ENCODE measurements around the gene ARHGAP27. TPM values are rescaled to one million over a fixed set of nuclear protein-coding genes. Genes with fewer than 3 reads are reported as not detected.

ARHGAP27 gene
- total RNA-seq, 1 donor from 2014 or later, result 2.0 TPM

DNA sequence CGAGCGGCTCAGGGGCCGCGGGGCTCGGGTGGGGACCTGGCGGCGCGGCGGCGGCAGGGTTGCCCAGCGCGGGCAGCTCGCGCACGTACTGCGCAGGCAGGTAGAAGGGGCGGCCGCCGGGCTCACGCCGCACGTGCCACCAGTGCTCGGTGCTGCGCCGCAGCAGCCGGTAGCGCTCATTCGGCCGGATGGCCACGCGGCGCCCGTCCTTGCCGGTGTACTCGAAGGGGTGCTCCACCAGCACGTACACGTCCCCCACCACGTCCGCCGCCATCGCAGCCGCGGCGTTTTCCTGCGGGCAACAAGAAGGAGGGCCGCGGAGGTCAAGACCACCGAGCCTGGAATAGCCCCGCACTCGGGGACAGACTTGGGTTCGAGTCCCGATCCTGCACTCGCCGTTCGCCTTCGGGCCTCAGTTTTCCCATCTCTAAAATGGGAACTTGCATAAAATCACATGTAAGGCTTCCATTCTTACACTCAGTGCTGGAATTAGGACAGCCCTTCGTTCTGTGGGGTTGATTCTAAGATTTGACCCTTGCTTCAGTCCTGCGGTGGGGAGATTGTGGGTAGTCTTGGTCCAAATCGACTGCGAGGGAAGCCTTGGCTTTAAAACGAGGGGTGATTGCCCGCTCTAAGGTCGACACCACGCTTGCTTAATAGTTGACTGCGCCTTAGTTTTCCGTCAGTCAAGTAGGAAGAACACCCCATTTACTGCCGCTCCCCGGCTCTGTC lies 2.5 kb downstream of the ARHGAP27 start:
- no peak for DNase-seq

DNA sequence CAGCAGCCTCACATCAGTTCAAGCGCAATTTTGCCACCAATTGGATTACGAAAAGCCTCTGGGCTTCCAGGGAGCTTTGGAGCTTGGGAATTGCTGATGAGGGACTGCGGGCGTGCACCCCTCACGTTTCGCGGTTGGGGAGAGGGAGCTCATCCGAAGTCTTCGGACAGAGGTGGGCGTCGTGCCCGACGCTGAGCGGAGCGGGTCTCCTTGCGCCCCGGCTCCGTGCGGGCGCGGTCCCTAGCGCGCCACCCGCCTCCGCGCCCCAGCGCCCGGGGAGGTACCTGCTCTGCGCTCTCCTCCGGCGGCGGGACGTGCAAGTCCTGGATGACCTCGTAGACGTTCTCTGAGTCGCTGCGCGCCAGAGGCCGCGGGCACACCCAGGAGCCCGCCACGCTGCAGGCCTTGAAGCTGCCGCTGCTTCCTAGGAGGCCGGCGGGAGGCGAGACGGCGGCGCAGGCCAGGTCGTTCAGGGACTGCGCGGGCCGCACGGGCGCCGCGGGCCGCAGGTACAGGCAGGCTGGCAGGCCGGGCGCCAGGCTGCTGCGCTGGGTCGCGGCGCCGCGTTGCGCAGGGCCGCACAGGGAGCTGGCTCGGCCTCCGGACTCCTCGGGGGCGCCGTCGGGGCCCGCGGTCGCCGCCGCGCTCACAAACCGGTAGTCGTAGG lies 3.2 kb downstream of the ARHGAP27 start:
- peak; percentile 20 for DNase-seq

DNA sequence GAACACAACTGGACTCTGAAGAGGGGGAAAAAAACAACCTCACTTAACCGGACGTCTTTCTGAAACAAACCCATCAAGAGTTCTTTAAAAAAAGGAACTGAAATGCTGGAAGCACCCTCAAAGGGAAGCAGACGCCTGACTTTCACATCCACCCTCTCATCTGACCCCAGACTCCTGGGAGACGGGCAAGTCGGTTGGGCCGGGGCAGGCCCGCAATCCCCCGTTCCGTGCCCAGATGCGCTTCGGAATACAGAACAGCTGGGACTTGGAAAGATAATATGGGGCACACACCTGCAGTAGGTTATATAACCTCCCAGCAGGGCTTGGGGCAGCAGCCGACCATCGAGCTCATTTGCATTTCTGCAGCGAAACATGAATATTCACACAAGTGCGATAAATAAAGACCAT lies 3.7 kb downstream of the ARHGAP27 start:
- DNase-seq, result no peak

DNA sequence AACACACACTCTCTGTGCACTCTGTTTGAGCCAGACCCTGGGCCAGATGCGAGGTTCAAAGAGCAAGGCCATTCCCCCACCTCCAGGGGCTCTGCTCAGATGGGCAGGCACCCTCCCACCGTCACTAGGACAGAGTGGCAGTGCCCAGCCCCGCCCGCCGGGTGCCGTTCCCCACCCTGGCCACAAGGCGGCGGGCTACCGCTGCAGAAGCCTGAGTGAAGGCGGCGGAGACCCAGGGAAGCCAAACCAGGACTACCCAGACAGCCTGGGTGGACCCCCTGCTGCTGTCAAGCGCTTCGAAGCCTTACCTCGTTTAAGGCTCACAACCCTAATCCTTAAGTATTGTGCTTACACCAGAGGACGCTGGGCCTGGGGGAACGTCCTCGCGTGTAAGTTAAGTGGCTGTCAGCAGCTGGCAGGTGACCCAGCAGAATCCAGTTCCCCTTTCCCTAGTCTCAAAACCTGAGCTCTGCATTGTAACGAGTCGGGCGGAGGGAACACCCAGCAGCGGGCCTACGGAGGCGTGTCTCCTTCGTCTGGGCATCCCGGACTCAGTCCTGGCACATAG lies 4.5 kb downstream of the ARHGAP27 start:
- peak; percentile 50 for DNase-seq

DNA sequence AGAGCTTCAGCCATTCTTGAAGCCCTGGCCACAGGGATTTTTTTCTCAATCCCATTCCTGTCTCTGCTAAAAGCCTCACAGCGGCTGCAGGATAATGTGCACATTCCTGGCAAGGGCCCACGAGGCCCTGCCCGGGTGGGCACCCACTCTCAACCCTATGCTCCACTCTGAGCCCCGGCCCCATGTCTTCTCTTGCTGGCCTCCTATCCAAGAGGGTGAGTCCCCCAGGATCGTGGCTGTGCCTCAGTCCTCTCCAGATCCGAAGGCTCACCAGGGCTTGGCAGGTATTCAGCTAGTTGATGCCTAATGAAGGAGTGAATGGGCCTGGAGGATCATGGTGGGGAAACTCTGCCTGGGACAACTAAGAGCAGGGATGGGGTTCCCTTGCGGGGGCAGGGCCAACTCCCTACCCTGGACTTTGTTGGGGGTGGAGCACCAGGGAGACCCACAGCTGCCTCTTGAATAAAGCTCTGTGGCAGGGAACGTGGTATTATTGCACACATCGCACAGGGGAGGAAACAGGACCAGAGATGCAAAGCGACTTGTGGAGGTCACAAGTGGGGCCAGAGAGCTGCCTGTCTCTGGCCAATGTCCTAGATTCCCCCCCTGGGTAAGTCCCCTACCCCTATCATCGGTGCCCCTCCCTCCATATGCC lies 5.4 kb downstream of the ARHGAP27 start:
- no peak for DNase-seq

DNA sequence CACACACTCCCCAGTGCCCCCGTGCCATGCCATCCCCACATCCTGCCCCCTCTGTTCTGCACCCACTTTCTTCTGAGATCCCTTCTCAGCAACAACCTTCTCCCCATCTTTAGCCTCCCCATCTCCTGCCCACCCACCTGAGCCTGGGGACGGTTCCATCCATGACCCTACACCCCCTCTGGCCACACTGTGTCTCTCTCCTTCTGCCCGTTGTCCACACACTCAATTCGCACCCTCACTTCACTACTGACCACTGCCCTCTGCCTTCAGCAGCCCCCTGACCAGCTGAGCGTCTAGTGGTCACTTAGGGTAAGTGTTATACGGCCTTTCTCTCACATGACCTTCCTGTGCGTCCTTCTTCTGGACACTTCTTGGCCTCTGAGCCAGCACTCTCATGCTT lies 6.1 kb downstream of the ARHGAP27 start:
- no peak for DNase-seq

DNA sequence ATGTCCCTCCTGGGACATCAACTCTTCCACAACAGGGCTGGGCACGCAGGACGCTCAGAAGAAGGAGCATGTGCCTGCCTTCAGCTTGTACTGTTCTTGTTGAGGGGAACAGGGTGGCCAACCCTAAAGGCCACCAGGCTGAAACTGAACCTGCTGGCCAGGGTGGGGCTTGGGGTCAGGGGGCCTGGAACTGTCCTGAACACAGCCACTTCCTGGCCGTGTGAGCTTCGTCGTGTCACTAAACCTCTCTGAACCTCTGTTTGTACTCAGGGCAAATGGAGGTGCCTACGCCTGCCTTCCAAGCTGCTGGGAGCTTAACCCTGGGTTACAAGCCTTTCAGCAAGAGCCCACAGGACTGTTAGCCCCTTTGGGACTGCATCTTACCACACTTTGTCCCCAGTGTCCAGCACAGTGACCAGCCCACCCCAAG lies 6.7 kb downstream of the ARHGAP27 start:
- no peak for DNase-seq

DNA sequence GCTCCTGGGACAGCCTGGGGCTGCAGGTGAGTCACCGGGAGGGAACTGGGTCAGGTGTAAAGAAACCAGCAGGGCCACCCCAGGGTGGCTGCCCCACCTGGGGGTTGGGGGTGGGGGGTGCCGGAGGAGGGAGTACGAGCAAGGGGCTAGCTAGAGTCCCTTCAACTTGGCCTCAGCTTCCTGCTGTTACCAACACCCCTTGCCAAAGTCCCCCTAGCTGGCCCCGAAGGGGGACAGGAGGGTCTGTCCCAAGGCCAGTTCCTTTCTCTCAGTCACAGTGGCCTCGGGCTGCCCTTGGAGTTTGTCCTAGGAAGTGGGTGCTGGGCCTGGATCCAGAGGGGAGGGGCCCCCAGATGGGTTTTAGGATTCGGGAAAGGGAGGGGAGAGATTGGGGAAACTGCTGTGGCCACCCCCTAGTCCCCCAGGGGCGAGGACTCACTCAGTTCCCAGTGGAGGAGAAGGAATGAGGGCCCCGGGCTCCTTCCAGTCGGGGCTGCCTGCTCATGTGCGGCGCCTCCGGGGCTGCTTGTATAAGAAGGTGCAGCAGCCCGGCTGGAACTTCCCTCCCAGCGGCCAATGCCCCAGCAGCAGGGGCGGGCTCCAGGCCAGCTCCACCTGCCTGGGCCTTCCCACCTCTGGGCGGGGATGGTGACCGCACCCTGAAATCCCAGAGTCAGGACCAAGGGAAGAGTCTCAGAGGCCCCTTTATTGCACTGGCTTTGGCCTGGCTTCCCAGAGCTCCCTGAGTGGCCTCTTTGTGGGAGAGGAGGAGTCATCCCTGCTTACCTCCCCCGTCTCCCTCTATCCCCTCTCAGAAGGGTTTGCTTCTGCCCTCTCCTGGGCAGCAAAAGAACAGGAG lies 7.3 kb downstream of the ARHGAP27 start:
- DNase-seq, result no peak

DNA sequence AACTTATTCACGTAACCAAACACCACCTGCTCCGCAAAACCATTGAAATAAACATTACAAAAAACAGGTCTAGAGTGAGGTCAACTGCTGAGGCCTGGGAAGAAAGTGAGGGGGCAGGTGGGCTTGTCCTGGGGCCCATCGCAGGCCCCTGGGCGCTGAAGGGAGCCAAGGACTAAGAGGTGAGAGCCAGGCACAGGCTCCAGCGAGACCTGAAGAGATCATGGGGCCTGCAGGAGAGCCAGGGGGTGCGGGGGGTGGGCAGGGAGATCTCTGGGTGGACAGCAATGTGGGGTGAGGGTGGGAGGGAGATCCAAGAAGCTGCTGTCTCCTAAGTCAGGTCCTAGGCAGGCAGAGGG lies 7.9 kb downstream of the ARHGAP27 start:
- no peak for DNase-seq

DNA sequence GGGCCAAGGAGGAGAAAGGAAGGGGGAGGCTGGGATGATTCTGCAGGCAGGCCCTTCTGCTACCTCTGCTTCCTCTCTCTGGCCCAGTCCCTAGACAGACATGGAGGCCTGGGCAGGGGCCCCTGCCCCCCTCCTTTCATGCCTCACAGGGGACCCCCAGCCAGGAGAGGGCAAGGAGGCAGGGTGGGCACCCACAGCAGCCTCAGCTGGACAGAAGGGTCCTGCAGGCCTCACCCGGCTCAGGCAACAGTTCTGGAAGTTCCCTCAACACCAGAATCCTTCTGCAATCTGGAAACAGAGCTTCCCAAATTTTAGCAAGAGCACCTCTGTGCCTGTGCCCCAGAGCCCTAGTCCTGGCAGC lies 8.7 kb downstream of the ARHGAP27 start:
- DNase-seq, result no peak

DNA sequence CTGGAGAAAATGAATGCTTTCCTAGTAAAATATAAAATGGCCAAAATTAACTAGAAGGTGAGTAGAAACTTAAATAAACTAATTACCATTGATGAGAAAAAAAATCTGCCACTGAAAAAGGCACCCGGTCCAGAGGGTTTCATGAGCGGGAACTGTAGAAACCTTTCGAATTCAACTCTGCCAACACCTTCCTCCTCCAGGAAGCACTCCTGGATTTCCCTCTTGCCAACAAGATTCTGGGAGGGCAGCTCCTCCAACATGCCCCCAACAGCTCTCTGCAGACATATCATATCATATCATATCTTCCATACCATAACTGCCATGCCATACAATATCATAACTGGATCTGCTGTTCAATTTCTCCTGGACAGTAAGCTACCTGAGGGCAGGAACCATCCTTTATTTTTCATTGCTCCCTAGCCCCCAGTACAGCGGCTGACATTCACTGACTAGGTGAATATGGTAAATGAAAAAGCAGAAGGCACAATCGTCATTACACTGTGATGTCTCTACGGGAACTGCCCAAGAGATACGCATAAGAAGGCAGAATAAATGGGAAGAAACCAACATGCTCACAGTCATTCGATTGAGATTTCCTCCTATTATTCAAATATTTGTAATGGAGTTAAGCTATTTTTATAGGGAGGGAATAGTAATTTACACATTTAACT lies 9.2 kb downstream of the ARHGAP27 start:
- DNase-seq, result no peak

DNA sequence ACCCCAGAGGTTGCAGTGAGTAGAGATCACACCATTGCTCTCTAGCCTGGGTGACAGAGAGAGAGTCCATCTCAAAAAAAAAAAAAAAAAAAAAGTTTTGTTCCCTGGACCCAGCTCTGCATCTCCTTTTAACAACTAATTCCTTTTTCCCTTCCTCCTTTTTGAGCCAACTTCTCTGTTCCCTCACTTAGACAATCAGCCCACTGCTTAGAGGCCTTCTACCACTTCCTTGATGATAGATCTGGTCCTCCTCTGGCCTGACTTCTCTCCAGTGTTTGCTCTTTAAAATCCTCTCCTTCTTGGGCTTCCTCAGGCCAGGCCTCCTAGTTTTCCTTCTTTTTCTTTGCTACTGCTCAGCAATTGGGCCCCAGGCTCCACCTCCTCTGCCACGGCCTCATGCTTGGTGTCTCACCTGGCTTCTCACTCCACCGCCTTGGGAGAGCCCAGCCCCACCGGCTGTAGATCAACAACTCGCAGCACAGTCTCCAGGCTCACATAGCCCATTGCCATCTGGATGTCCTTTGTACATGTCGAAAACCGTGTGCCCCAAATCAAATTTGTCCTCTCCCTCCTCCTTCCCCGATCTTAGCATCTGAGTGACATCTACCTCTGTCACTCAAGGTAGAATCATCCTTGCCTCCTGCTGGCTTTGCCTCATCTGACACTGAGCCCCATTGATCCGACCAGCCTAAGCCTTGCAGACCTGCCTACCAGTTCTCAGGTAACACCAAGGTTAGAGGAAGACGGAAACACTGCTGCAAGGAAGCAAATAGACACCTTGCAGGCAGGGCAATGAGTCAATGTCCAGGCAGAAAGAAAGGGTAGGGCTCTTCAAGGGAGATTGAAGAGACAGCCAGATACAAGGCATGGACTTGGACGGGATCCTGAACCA lies 17.4 kb downstream of the ARHGAP27 start:
- no peak for DNase-seq

DNA sequence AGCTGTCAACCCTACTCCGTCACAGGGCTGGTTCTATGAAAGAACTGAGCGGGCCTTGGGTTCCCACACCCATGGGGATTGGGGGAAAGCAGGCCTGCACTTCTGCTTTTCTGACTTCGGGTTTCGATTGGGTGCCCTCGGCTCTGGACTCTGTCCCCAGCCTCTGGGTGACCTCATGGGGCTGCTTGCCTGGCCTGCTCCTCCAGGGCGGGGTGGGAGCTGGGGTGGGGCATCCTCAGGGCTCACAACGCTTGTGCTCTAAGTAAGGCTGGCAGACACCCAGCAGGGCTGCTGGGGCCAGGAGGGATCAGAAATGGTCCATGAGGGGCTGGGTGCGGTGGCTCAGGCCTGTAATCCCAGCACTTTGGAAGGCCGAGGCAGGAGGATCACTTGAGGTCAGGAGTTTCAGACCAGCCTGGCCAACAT lies 19.2 kb downstream of the ARHGAP27 start:
- DNase-seq, result no peak

DNA sequence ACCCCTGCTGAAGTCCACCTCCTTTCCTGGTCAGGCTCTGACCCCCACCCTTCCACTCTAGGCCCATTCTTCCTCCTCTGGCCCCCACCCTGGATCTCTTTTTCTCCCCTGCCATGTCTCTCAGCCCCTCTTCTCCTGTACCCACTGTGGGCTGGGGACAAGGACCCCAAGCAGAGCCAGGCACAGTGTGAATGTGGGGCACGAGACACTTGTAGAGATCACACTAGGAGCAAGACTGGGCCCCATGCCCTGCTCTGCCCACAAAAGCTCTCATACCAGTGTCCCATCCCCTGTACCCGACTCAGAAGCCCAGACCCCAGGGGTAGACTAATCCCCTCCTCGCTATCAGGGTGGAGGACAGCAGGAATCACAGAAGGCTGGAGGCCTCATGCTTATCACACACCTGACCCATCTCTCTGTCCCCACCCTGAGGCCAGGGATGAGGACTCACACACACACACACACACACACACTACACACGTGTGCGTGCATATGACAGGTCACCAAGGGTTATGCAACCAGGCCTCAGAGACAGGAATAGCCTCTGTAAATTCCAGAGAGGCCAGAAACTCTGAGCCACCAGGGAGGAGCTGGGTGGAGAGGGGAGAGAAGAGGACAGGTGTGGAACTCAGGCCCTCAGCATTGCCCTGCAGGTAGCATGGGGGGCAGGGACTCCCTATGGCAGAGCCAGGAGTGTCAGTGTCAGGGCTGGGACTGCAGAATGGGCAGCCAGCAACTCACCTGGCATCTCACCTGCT lies 21.1 kb downstream of the ARHGAP27 start:
- no peak for DNase-seq

DNA sequence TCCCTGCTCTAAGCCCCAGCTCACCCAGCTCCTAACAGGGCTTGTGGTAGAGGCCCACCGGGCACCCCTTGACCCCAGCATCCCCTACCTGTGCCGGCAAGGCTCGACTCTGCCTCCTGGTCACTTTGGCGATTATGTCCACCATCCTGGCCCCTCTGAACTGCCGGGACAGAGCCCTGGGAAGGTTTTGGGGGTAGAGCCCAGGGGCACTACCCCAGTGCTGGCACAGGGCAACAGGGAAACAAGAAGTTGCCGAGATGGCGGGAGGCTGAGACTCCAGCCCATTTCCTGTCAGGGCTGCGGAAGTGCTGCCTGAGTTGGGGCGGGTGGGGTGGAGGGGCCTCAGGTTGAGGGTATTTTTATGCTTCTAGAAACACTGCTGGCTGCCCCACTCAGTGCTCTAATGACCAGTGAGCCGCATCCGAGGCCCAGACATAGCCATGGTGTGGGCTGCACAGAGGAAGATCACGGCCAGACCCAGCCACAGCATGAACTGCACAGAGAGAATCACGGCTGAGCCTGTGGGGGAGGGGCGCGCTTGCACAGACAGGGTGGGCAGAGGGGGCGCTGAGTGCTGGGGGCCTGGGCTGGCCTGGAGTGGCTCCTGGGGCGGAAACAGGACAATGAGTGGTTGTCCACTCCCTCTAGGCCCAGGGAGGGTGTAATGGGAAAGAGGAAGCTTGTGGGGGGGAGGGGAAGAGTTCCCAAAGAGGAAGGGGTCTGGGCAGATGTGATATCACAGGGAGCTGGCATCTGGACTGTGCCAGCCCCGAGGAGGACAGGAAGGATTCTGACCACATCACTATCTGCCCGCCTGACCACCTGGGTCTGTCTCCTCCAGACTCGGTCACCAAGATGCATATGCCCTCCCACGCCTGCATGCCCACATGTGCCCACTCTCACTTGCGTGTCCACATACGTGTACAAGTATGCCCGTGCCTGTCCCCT lies 22.3 kb downstream of the ARHGAP27 start:
- DNase-seq, result no peak

DNA sequence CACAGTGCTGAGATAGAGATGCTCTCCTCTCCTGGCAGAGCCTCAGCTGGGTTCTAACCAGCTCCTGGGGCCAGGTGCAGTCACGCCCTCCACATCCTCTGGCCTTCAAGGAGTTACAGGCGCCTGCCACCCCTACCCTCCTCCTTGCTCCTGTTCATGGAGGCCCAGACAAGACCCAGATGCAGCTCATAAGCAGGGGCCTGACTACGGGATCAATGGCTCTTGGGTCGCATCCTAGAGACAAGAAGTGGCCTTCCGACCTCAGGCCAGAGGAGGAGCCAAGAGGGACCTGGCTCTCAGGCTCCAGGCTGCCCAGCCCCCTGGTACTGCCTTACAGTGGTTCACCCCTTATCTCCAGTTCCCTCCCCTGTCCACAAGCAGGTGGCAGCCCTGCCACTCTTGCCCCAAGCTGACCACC lies 23.0 kb downstream of the ARHGAP27 start:
- DNase-seq, result no peak

DNA sequence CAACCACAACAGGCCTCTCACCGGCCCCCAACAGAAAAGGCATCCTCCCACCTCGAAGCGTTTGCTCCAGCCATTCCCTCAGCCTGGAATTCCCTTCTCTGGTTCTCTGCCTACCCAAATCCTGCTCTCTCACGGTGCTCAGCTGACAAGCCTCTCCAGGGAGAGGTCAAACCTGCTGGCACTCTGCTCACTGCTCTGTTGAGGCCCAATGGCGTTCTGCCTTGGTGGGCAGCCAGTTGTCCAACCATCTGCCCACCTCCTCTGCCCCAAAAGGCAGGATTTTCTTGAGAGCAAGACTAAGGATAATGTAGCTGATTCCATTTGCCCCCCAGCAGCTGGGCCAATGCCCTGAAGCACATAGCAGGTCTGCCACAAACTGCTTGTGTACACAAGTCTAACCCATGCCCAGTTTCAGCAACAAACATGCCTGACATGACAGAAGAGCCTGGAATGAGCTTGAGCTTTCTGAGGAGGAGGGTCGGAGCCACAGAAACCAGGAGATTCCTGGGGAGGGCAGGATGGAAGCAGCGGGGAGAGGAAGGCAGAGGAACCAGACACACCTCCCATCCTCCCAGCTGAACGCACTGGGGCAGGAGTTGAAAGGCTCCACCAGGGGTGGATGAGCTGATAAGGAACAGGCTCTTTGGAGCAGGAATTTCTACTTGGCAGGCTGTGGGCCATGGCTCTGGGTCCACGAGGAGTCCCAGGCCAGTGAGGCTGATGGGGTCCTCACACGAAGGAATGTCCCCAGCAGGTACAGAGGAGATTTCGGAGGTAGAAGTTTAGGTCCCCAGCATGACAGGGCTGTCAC lies 23.9 kb downstream of the ARHGAP27 start:
- DNase-seq, result no peak

DNA sequence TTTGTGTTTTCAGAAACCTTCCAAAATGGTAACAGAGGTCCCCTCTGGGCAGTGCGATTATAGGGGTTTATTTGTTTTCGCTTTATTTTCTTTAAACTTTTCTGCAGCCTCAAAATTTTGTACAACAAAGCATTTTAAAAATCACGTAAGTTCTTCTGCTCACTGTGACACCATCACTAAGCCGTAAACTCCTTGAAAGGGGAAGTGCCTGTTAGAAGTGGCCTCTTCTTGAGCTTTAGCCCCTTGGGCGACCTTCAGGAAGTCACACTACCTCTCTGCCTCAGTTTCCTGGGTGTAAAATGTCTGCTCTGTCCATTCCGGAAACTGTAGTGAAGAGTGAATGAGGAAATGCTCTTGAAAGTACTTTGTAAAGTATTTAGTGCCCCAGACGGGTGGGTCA lies 26.6 kb downstream of the ARHGAP27 start:
- DNase-seq, result no peak
